ENCODE data around the gene SV2C. TPM values are rescaled to one million over a fixed set of nuclear protein-coding genes. Genes with fewer than 3 reads are reported as not detected.
"Not testable (repeated sequence)": the region's sequence is repeated elsewhere in the genome, so short reads cannot be mapped to it uniquely, and the experiment has no call there.

The SV2C gene
- total RNA-seq, 4 donors from 2014 or later: 0.16 to 2.6 (median 0.30) TPM

- Histone ChIP-seq H3K36me3 (no peaks in the 10 kb centered on the region), H3K27ac (no peak overlapping the region), H3K27me3 (no peaks in the 10 kb centered on the region), H3K4me1 (no peaks in the 10 kb centered on the region), H3K4me3 (no peak overlapping the region), H3K9me3 (no peaks in the 10 kb centered on the region)
- 60 to 89% methylated on average over 1 to 2 of the region's 2 CpGs for WGBS, 2 donors (ENCODE audit: low coverage in 1 of 2)
- intact Hi-C loops (cut with DNase I; ENCODE audit: low total_unique reads): no loop called here
- in situ Hi-C loops (cut with MboI; ENCODE audit: low pct_ligation_motif_present in 1 of 4, low pct_unique_long_range_greater_than_20kb in 1 of 4, low sequenced_read_pairs in 3 of 4): no loop called here
- TF ChIP-seq POLR2A (IDR thresholded peaks at IDR 0.05): no peak
- no peak for TF ChIP-seq EP300 (IDR thresholded peaks at IDR 0.05; ENCODE audit: low read depth)
- no peak for DNase-seq
Measured at GRCh38 chr5:76314643-76315042, 231.5 kb downstream of the SV2C start.

- WGBS, 2 donors (ENCODE audit: low coverage in 1 of 2): 63 to 73% methylated on average over 7 of the region's 7 CpGs
- Histone ChIP-seq H3K27me3 (no peaks in the 10 kb centered on the region), H3K36me3 (no peaks in the 10 kb centered on the region), H3K4me1 (no peaks in the 10 kb centered on the region), H3K4me3 (no peak overlapping the region), H3K9me3 (peaks cover 0 to 3% of the 10 kb centered on the region in 2 donors), H3K27ac (no peak overlapping the region)
- no peak for DNase-seq
- TF ChIP-seq POLR2A (IDR thresholded peaks at IDR 0.05): no peak
- TF ChIP-seq POLR2AphosphoS5 (IDR thresholded peaks at IDR 0.05): no peak
- no peak for TF ChIP-seq CTCF (IDR thresholded peaks at IDR 0.05)
- no peak for TF ChIP-seq EP300 (IDR thresholded peaks at IDR 0.05; ENCODE audit: low read depth)
- in situ Hi-C loops (cut with MboI; ENCODE audit: low pct_ligation_motif_present in 1 of 4, low pct_unique_long_range_greater_than_20kb in 1 of 4, low sequenced_read_pairs in 3 of 4): no loop called here
- intact Hi-C loops (cut with DNase I; ENCODE audit: low total_unique reads): no loop called here
Measured at GRCh38 chr5:76319673-76320072, 236.5 kb downstream of the SV2C start.

GRCh38 chr5:76323494-76323893 is 240.3 kb downstream of the SV2C start:
- 96 to 100% methylated on average over 1 of the region's 1 CpG for WGBS, 2 donors (ENCODE audit: low coverage in 1 of 2)

GRCh38 chr5:76325326-76325725 is 242.1 kb downstream of the SV2C start:
- no peak overlapping the region for H3K4me3 ChIP-seq
- TF ChIP-seq POLR2AphosphoS5 (IDR thresholded peaks at IDR 0.05) (no peak), EP300 (IDR thresholded peaks at IDR 0.05; ENCODE audit: low read depth) (no peak), POLR2A (IDR thresholded peaks at IDR 0.05) (no peak), CTCF (IDR thresholded peaks at IDR 0.05) (no peak)
- peaks cover 0 to 3% of the 10 kb centered on the region in 2 donors for H3K9me3 ChIP-seq
- H3K4me1 ChIP-seq: peaks cover 7 to 19% (median 16%) of the 10 kb centered on the region in 4 donors
- in situ Hi-C loops (cut with MboI; ENCODE audit: low pct_ligation_motif_present in 1 of 4, low pct_unique_long_range_greater_than_20kb in 1 of 4, low sequenced_read_pairs in 3 of 4): no loop called here
- no peak for DNase-seq
- intact Hi-C loops (cut with DNase I; ENCODE audit: low total_unique reads): no loop called here
- WGBS, 2 donors (ENCODE audit: low coverage in 1 of 2): 36 to 52% methylated on average over 6 to 7 of the region's 7 CpGs
- H3K27ac ChIP-seq: peak overlapping the region; percentile 21 to 51 (median 38)
- no peaks in the 10 kb centered on the region for H3K27me3 ChIP-seq
- H3K36me3 ChIP-seq: no peaks in the 10 kb centered on the region

More at GRCh38 chr5:76323494-76323893, 240.3 kb downstream of the SV2C start:
- H3K9me3 ChIP-seq; H3K27ac ChIP-seq; in situ Hi-C loops (cut with MboI; ENCODE audit: low pct_ligation_motif_present in 1 of 4, low pct_unique_long_range_greater_than_20kb in 1 of 4, low sequenced_read_pairs in 3 of 4); DNase-seq; H3K27me3 ChIP-seq; intact Hi-C loops (cut with DNase I; ENCODE audit: low total_unique reads); H3K4me3 ChIP-seq; H3K36me3 ChIP-seq: not testable (repeated sequence)
- H3K4me1 ChIP-seq: peaks cover 7 to 19% (median 16%) of the 10 kb centered on the region in 4 donors

- intact Hi-C loops (cut with DNase I; ENCODE audit: low total_unique reads) (no loop called here), in situ Hi-C loops (cut with MboI; ENCODE audit: low pct_ligation_motif_present in 1 of 4, low pct_unique_long_range_greater_than_20kb in 1 of 4, low sequenced_read_pairs in 3 of 4) (no loop called here)
- DNase-seq: peak; percentile 59
- H3K27ac ChIP-seq: peak overlapping the region; percentile 34 to 51 (median 42)
- TF ChIP-seq EP300 (IDR thresholded peaks at IDR 0.05; ENCODE audit: low read depth): no peak
- no peak for TF ChIP-seq POLR2AphosphoS5 (IDR thresholded peaks at IDR 0.05)
- no peak for TF ChIP-seq POLR2A (IDR thresholded peaks at IDR 0.05)
- no peak for TF ChIP-seq CTCF (IDR thresholded peaks at IDR 0.05)
- H3K4me3 ChIP-seq: no peak overlapping the region
- 19 to 50% methylated on average over 2 to 3 of the region's 3 CpGs for WGBS, 2 donors (ENCODE audit: low coverage in 1 of 2)
- no peaks in the 10 kb centered on the region for H3K27me3 ChIP-seq
- H3K9me3 ChIP-seq: peaks cover 0 to 3% of the 10 kb centered on the region in 2 donors
- peaks cover 7 to 19% (median 16%) of the 10 kb centered on the region in 4 donors for H3K4me1 ChIP-seq
- H3K36me3 ChIP-seq: no peaks in the 10 kb centered on the region
Measured at GRCh38 chr5:76325876-76326491, 242.8 kb downstream of the SV2C start.
